HUES48 (cell line): Measurements from ENCODE around the gene FBXL15.

Experiments used
- H3K27ac ChIP-seq: one replicate; pipeline ENCODE4 v1.7.0; 2013; ENCODE audit warnings: low read depth, low read length, inconsistent platforms
- H3K27me3 ChIP-seq: 2 replicates; pipeline ENCODE4 v1.6.1; 2013; ENCODE audit warnings: mild to moderate bottlenecking, low read length; ENCODE audit not compliant: control insufficient read depth, insufficient read depth
- H3K36me3 ChIP-seq: 2 replicates; pipeline ENCODE4 v1.6.1; 2013; ENCODE audit warnings: low read length; ENCODE audit not compliant: control insufficient read depth, insufficient read depth
- H3K4me1 ChIP-seq: 2 replicates; pipeline ENCODE4 v1.6.1; 2013; ENCODE audit warnings: mild to moderate bottlenecking, low read length; ENCODE audit not compliant: control insufficient read depth, insufficient read depth
- H3K4me3 ChIP-seq: 2 replicates; pipeline ENCODE4 v1.5.1; 2013; ENCODE audit warnings: mild to moderate bottlenecking, low read depth, low read length
- H3K9ac ChIP-seq: 2 replicates; pipeline ENCODE4 v1.6.1; 2013; ENCODE audit warnings: mild to moderate bottlenecking, low read depth, low read length, moderate library complexity
- H3K9me3 ChIP-seq: 2 replicates; pipeline ENCODE4 v1.6.1; 2013; ENCODE audit warnings: low read length; ENCODE audit not compliant: control insufficient read depth, insufficient read depth

FBXL15 gene

GRCh38 chr10:102433619-102434046, 13.0 kb downstream of the FBXL15 start:
- Histone ChIP-seq H3K4me3 (no peak overlapping the region), H3K9me3 (no peaks in the 10 kb centered on the region), H3K27me3 (peaks cover 44% of the 10 kb centered on the region), H3K27ac (no peak overlapping the region), H3K9ac (no peak overlapping the region), H3K36me3 (no peaks in the 10 kb centered on the region), H3K4me1 (peaks cover 16% of the 10 kb centered on the region)

- no peaks in the 10 kb centered on the region for H3K9me3 ChIP-seq
- H3K4me3 ChIP-seq, result peak overlapping the region; percentile 53; the same call in 1 of the 2 replicates
- H3K4me1 ChIP-seq, result peaks cover 16% of the 10 kb centered on the region
- H3K36me3 ChIP-seq, result no peaks in the 10 kb centered on the region
- H3K9ac ChIP-seq, result no peak overlapping the region
- H3K27me3 ChIP-seq, result peaks cover 44% of the 10 kb centered on the region
- no peak overlapping the region for H3K27ac ChIP-seq
Observed at GRCh38 chr10:102434394-102435132, 13.9 kb downstream of the FBXL15 start.

GRCh38 chr10:102435133-102435497, 14.5 kb downstream of the FBXL15 start:
- no peaks in the 10 kb centered on the region for H3K36me3 ChIP-seq
- no peak overlapping the region for H3K27ac ChIP-seq
- no peak overlapping the region for H3K9ac ChIP-seq
- peaks cover 16% of the 10 kb centered on the region for H3K4me1 ChIP-seq
- peak overlapping the region; percentile 53 for H3K4me3 ChIP-seq
- no peaks in the 10 kb centered on the region for H3K9me3 ChIP-seq
- H3K27me3 ChIP-seq, result peaks cover 44% of the 10 kb centered on the region

- no peak overlapping the region for H3K27ac ChIP-seq
- H3K4me1 ChIP-seq, result peaks cover 16% of the 10 kb centered on the region
- peaks cover 44% of the 10 kb centered on the region for H3K27me3 ChIP-seq
- peak overlapping the region; percentile 53 for H3K4me3 ChIP-seq
- no peaks in the 10 kb centered on the region for H3K36me3 ChIP-seq
- H3K9me3 ChIP-seq, result no peaks in the 10 kb centered on the region
- no peak overlapping the region for H3K9ac ChIP-seq
Observed at GRCh38 chr10:102435529-102436233, 15.0 kb downstream of the FBXL15 start.

- Histone ChIP-seq H3K4me1 (peaks cover 16% of the 10 kb centered on the region), H3K27ac (no peak overlapping the region), H3K4me3 (no peak overlapping the region), H3K9ac (no peak overlapping the region), H3K27me3 (peaks cover 44% of the 10 kb centered on the region), H3K36me3 (no peaks in the 10 kb centered on the region), H3K9me3 (no peaks in the 10 kb centered on the region)
Observed at GRCh38 chr10:102436312-102436711, 15.7 kb downstream of the FBXL15 start.

GRCh38 chr10:102437515-102437914, 16.9 kb downstream of the FBXL15 start:
- Histone ChIP-seq H3K4me1 (peaks cover 12% of the 10 kb centered on the region), H3K4me3 (no peak overlapping the region), H3K27me3 (peaks cover 44% of the 10 kb centered on the region), H3K9ac (no peak overlapping the region), H3K36me3 (no peaks in the 10 kb centered on the region), H3K9me3 (no peaks in the 10 kb centered on the region), H3K27ac (no peak overlapping the region)

- peaks cover 39% of the 10 kb centered on the region for H3K27me3 ChIP-seq
- H3K4me1 ChIP-seq, result peaks cover 12% of the 10 kb centered on the region
- H3K36me3 ChIP-seq, result no peaks in the 10 kb centered on the region
- no peak overlapping the region for H3K4me3 ChIP-seq
- H3K9ac ChIP-seq, result no peak overlapping the region
- no peaks in the 10 kb centered on the region for H3K9me3 ChIP-seq
- no peak overlapping the region for H3K27ac ChIP-seq
Observed at GRCh38 chr10:102438374-102438773, 17.7 kb downstream of the FBXL15 start.

- peaks cover 5% of the 10 kb centered on the region; the same call in 1 of the 2 replicates for H3K4me1 ChIP-seq
- H3K4me3 ChIP-seq, result no peak overlapping the region
- no peak overlapping the region for H3K9ac ChIP-seq
- no peaks in the 10 kb centered on the region for H3K36me3 ChIP-seq
- H3K9me3 ChIP-seq, result no peaks in the 10 kb centered on the region
- no peak overlapping the region for H3K27ac ChIP-seq
- H3K27me3 ChIP-seq, result no peaks in the 10 kb centered on the region
Observed at GRCh38 chr10:102444851-102445250, 24.2 kb downstream of the FBXL15 start.

- H3K9me3 ChIP-seq, result no peaks in the 10 kb centered on the region
- H3K4me1 ChIP-seq, result peaks cover 32% of the 10 kb centered on the region
- H3K4me3 ChIP-seq, result peak overlapping the region; percentile 88
- peak overlapping the region; percentile 65 for H3K9ac ChIP-seq
- peak overlapping the region; percentile 60 for H3K27ac ChIP-seq
- H3K27me3 ChIP-seq, result no peaks in the 10 kb centered on the region
- peaks cover 10% of the 10 kb centered on the region for H3K36me3 ChIP-seq
Observed at GRCh38 chr10:102449321-102450123, 28.9 kb downstream of the FBXL15 start.

- peak overlapping the region; percentile 65 for H3K9ac ChIP-seq
- peak overlapping the region; percentile 60 for H3K27ac ChIP-seq
- peak overlapping the region; percentile 88 for H3K4me3 ChIP-seq
- no peaks in the 10 kb centered on the region for H3K27me3 ChIP-seq
- H3K4me1 ChIP-seq, result peaks cover 35% of the 10 kb centered on the region
- no peaks in the 10 kb centered on the region for H3K9me3 ChIP-seq
- peaks cover 10% of the 10 kb centered on the region for H3K36me3 ChIP-seq
Observed at GRCh38 chr10:102450124-102450373, 29.4 kb downstream of the FBXL15 start.
